HL-60/S4 (cell line): ENCODE data around the gene LARP4.
"Not testable (repeated sequence)": the region's sequence is repeated elsewhere in the genome, so short reads cannot be mapped to it uniquely, and the experiment has no call there.

ENCODE experiments used
- in situ Hi-C: fragments of 300-500 bp; cut with MboI; formaldehyde crosslinking; loops from 2 replicates; pipeline ENCODE4 v1.14.3; 2022; ENCODE audit warnings: low sequenced_read_pairs

LARP4 gene

DNA sequence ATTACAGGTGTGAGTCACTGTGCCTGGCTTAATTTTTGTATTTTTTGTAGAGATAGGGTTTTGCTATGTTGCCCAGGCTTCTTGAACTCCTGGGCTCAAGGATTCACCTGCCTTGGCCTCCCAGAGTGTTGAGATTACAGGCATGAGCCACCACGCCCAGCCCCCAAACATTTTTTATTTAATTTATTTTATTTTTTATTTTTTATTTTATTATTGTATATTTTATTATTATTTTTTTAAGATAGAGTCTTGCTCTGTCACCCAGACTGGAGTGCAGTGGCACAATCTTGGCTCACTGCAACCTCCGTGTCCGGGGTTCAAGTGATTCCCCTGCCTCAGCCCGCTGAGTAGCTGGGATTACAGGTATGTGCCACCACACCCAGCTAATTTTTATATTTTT, 121.1 kb downstream of the LARP4 start:
- in situ Hi-C loops: not testable (repeated sequence)

DNA sequence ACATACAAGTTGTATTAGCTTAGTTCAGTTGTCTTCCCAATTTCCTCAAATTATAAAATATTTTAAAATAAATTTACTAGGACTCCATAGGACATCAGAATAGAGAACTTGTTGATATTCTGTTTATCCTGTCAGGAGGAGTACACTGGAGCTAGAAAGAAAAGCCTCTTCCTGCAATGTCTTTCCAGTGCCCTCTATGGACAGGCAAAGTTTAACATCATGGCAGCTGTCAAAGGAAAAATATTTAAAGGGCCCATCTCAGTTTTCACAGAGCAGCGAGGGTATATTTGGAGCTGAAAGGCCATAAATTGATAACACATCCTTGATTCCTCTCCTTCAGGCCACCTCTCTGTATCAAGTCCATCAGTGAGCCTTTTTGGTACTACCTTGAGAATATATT, 123.1 kb downstream of the LARP4 start:
- in situ Hi-C loops: no loop called here

DNA sequence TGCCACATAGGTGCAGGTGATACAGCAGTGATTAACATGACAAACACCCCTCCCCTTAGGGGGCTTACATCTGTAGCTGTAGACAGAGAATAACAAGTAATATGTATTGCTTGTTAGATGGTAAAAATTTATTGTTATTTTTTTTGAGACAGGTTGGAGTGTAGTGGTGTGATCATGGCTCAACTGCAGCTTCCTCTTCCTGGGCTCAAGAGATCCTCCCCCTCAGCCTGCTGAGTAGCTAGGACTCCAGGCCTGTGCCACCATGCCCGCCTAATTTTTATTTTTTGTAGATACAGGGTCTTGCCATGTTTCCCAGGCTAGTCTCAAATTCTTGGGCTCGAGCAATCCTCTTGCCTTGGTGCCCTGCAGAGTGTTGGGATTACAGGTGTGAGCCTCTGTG, 123.9 kb downstream of the LARP4 start:
- in situ Hi-C loops: no loop called here

DNA sequence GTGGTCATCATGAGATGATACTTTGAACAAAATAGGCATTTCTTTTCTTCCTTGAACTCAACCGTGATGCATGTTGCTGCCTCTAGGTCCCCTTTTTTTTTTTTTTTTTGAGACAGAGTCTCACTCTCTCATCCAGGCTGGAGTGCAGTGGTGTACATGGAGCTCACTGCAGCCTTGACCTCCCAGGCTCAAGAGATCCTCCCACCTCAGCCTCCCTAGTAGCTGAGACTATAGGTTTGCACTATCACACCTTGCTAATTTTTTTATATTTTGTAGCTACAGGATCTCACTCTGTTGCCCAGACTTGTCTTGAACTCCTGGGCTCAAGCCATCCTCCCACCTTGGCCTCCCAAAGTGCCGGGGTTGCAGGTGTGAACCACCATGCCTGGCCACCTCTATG, 124.7 kb downstream of the LARP4 start:
- in situ Hi-C loops: no loop called here

DNA sequence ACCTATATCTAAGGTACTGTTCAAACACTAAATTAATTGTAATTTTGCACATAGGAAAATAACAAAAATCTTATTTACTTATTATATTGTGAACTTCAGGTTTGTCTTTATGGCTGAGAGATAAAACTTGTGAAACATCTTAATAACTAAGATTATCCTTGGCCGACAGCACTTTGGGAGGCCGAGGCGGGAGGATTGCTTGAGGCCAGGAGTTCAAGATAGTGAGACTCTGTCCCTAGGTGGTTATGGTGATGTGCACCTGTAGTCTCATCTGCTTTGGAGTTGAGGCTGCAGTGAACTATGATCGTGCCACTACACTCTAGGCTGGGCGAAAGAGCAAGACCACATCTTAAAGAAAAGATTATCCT, 126.7 kb downstream of the LARP4 start:
- in situ Hi-C loops: no loop called here

DNA sequence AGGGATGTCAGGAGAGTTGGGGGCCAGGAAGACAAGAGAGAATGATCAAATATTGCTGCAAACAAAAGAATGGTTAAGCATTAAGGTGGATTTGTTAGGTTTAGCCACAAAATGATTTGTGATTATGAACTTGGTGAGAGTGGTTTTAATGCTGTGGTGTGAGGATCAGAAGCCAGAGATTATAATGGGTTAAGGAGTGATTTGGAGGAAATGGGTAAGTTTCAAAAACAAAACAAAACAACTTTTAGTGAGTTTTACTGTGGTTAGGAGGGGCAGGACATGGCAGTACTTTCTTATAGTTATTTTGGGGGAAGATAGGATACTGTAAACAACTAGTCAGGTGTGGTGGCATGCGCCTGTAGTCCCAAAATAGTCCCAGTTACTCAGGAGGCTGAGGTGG, 128.1 kb downstream of the LARP4 start:
- in situ Hi-C loops: no loop called here

DNA sequence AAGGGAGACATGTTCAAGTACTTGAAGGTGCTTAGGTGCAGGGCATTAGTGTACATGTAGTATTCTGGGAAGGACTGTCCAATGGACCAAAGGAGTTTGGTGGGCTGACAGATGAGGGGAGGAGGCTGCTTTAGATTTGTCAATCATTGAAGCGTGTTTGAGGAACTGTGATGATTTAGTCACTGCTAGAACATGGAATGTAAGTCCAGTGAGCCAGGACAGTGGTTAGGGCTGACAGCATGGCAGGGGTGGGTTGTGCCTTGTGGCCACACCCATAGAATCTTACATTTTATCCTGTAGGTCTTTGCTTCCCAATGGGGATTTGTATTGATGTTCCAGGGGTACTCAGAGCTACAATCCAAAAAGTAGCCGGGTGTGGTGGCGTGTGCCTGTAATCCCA, 128.7 kb downstream of the LARP4 start:
- in situ Hi-C loops: no loop called here
